Upper lobe of left lung (tissue), 6 donors: ENCODE data around the gene DCP1B. TPM values are rescaled to one million over a fixed set of nuclear protein-coding genes. Genes with fewer than 3 reads are reported as not detected.

ENCODE experiments used
- ATAC-seq, 2 donors: fragments of 200-7000 bp; cut with Tn5 transposase; one replicate each; pipeline ENCODE4 v1.9.1; 2022; ENCODE audit warnings: mild to moderate bottlenecking in 2 of 2, moderate library complexity in 2 of 2; ENCODE audit not compliant: low FRiP score in 2 of 2
- DNase-seq, 2 donors: peaks; one replicate each; pipeline ENCODE4 v3.0.0-alpha.2; 2019 to 2020
- H3K27ac ChIP-seq, 4 donors: fragments of 200-600 bp; sonication (generic); one replicate each; pipeline ENCODE4 v1.5.1; 2016 to 2019
- H3K27me3 ChIP-seq, 4 donors: fragments of 200-600 bp; sonication (generic); one replicate each; pipeline ENCODE4 v1.5.1; 2017 to 2019
- H3K36me3 ChIP-seq, 4 donors: fragments of 200-600 bp; sonication (generic); one replicate each; pipeline ENCODE4 v1.5.1; 2016 to 2019
- H3K4me1 ChIP-seq, 4 donors: fragments of 200-600 bp; sonication (generic); one replicate each; pipeline ENCODE4 v1.5.1; 2018 to 2019
- H3K4me3 ChIP-seq, 4 donors: fragments of 200-600 bp; sonication (generic); one replicate each; pipeline ENCODE4 v1.5.1; 2017 to 2019; ENCODE audit warnings: mild to moderate bottlenecking in 2 of 4, moderate library complexity in 1 of 4
- H3K9me3 ChIP-seq, 4 donors: fragments of 200-600 bp; sonication (generic); one replicate each; pipeline ENCODE4 v1.5.1; 2018 to 2019
- CTCF ChIP-seq, 6 experiments: fragments of 450-650 bp in 4 of 6; fragments of 200-600 bp in 2 of 6; sonication (generic) in 2 of 6; IDR thresholded peaks; one replicate each; pipeline ENCODE4 v1.5.1; 2016 to 2019; ENCODE audit warnings: antibody characterized with exemption in 6 of 6
- EP300 ChIP-seq, 4 donors: sonication (generic); formaldehyde crosslinking; IDR thresholded peaks; one replicate each; pipeline ENCODE4 v1.5.1; 2017; ENCODE audit warnings: antibody characterized with exemption in 4 of 4, control low read depth in 2 of 4
- POLR2A ChIP-seq, 4 donors: fragments of 450-650 bp; IDR thresholded peaks; one replicate each; pipeline ENCODE4 v1.5.1; 2016 to 2017; ENCODE audit warnings: antibody characterized with exemption in 4 of 4, mild to moderate bottlenecking in 2 of 4
- POLR2AphosphoS5 ChIP-seq, 2 donors: sonication (generic); formaldehyde crosslinking; IDR thresholded peaks; one replicate each; pipeline ENCODE4 v1.5.1; 2017; ENCODE audit warnings: antibody characterized with exemption in 2 of 2
- WGBS, 2 donors: methylation state at CpG; one replicate each; pipeline ENCODE4 v1.1.5; 2017 to 2018; 5-methylcytosine and 5-hydroxymethylcytosine counted together
- total RNA-seq, 6 donors: library from RNA; depleted of rRNA in 4 of 6; stranded (reverse); fragments of >200 nt in 4 of 6; gene quantifications; one replicate each; pipeline versions ENCODE4 v1.1.0 to v1.2.1, GENCODE V29; 2016 to 2021
- donor health status: DM: no; HTN: no; CAD: no; lungs with moderate emphysema.
- donor health status: DM: no; HTN: yes; CAD: no; lungs with severe emphysema.

DCP1B gene
- total RNA-seq, 6 donors from 2014 or later: 5.5 to 30.4 (median 12.2) TPM

- Histone ChIP-seq H3K27me3 (no peaks in the 10 kb centered on the region), H3K4me1 (no peaks in the 10 kb centered on the region), H3K9me3 (no peaks in the 10 kb centered on the region), H3K4me3 (no peak overlapping the region), H3K27ac (no peak overlapping the region), H3K36me3 (no peaks in the 10 kb centered on the region)
- 81 to 82% methylated on average over 7 of the region's 7 CpGs for WGBS, 2 donors
- TF ChIP-seq CTCF (IDR thresholded peaks at IDR 0.05) (no peak), EP300 (IDR thresholded peaks at IDR 0.05) (no peak), POLR2A (IDR thresholded peaks at IDR 0.05) (no peak), POLR2AphosphoS5 (IDR thresholded peaks at IDR 0.05) (no peak)
- no peak for ATAC-seq
- no peak for DNase-seq
Measured at GRCh38 chr12:1926251-1926657, 78.0 kb downstream of the DCP1B start.

- 83 to 86% methylated on average over 2 to 3 of the region's 3 CpGs for WGBS, 2 donors
- no peak for TF ChIP-seq CTCF (IDR thresholded peaks at IDR 0.05)
- TF ChIP-seq POLR2A (IDR thresholded peaks at IDR 0.05): no peak
- no peak for TF ChIP-seq POLR2AphosphoS5 (IDR thresholded peaks at IDR 0.05)
- TF ChIP-seq EP300 (IDR thresholded peaks at IDR 0.05): no peak
- no peak for DNase-seq
Measured at GRCh38 chr12:1925684-1926006, 78.6 kb downstream of the DCP1B start.

GRCh38 chr12:1924996-1925683, 79.1 kb downstream of the DCP1B start:
- Histone ChIP-seq H3K27me3 (no peaks in the 10 kb centered on the region), H3K4me3 (no peak overlapping the region), H3K9me3 (no peaks in the 10 kb centered on the region), H3K36me3 (no peaks in the 10 kb centered on the region), H3K27ac (no peak overlapping the region), H3K4me1 (no peaks in the 10 kb centered on the region)
- DNase-seq: no peak
- no peak for TF ChIP-seq EP300 (IDR thresholded peaks at IDR 0.05)
- TF ChIP-seq CTCF (IDR thresholded peaks at IDR 0.05): no peak
- no peak for TF ChIP-seq POLR2AphosphoS5 (IDR thresholded peaks at IDR 0.05)
- no peak for TF ChIP-seq POLR2A (IDR thresholded peaks at IDR 0.05)
- WGBS, 2 donors: 56 to 69% methylated on average over 7 of the region's 7 CpGs
- ATAC-seq: no peak

More at GRCh38 chr12:1925684-1926006, 78.6 kb downstream of the DCP1B start:
- no peak for ATAC-seq
- H3K27me3 ChIP-seq: no peaks in the 10 kb centered on the region
- H3K27ac ChIP-seq: no peak overlapping the region
- no peaks in the 10 kb centered on the region for H3K36me3 ChIP-seq
- no peaks in the 10 kb centered on the region for H3K9me3 ChIP-seq
- no peaks in the 10 kb centered on the region for H3K4me1 ChIP-seq
- H3K4me3 ChIP-seq: no peak overlapping the region

- TF ChIP-seq CTCF (IDR thresholded peaks at IDR 0.05) (no peak), POLR2AphosphoS5 (IDR thresholded peaks at IDR 0.05) (no peak), EP300 (IDR thresholded peaks at IDR 0.05) (no peak), POLR2A (IDR thresholded peaks at IDR 0.05) (no peak)
- H3K27me3 ChIP-seq: no peaks in the 10 kb centered on the region
- H3K4me1 ChIP-seq: no peaks in the 10 kb centered on the region
- ATAC-seq (no peak), DNase-seq (no peak)
- no peaks in the 10 kb centered on the region for H3K36me3 ChIP-seq
- H3K27ac ChIP-seq: no peak overlapping the region
- WGBS, 2 donors: 91 to 93% methylated on average over 12 of the region's 12 CpGs
- no peaks in the 10 kb centered on the region for H3K9me3 ChIP-seq
- H3K4me3 ChIP-seq: no peak overlapping the region
Measured at GRCh38 chr12:1922985-1923384, 81.3 kb downstream of the DCP1B start.

GRCh38 chr12:1922075-1922709, 82.1 kb downstream of the DCP1B start:
- 57 to 82% methylated on average over 18 to 40 of the region's 40 CpGs for WGBS, 2 donors
- Histone ChIP-seq H3K4me1 (no peaks in the 10 kb centered on the region), H3K9me3 (no peaks in the 10 kb centered on the region), H3K4me3 (no peak overlapping the region), H3K27ac (no peak overlapping the region), H3K36me3 (no peaks in the 10 kb centered on the region), H3K27me3 (no peaks in the 10 kb centered on the region)
- peak; percentile 57 to 81 for DNase-seq
- no peak for TF ChIP-seq EP300 (IDR thresholded peaks at IDR 0.05)
- no peak for TF ChIP-seq CTCF (IDR thresholded peaks at IDR 0.05)
- no peak for TF ChIP-seq POLR2AphosphoS5 (IDR thresholded peaks at IDR 0.05)
- TF ChIP-seq POLR2A (IDR thresholded peaks at IDR 0.05): no peak
- ATAC-seq: no peak
